HG02798 (cell line): ENCODE data around the gene JAG2.

Source experiments
- ATAC-seq: cut with Tn5 transposase; IDR thresholded peaks from one replicate; pipeline ENCODE4 v1.9.1; 2021; ENCODE audit warnings: mild to moderate bottlenecking; ENCODE audit not compliant: unreplicated experiment, poor library complexity

The JAG2 gene

GRCh38 chr14:105096206-105096875 lies 72.2 kb downstream of the JAG2 start:
- no peak for ATAC-seq

- no peak for ATAC-seq
These were observed 73.3 kb downstream of the JAG2 start for GRCh38 chr14:105095236-105095805.

GRCh38 chr14:105094193-105094907 lies 74.2 kb downstream of the JAG2 start:
- no peak for ATAC-seq

- peak; percentile 55 for ATAC-seq
These were observed 75.0 kb downstream of the JAG2 start for GRCh38 chr14:105093431-105094192.

GRCh38 chr14:105093038-105093430 lies 75.5 kb downstream of the JAG2 start:
- ATAC-seq, result peak; percentile 31

- ATAC-seq, result no peak
These were observed 76.2 kb downstream of the JAG2 start for GRCh38 chr14:105092171-105093037.

- no peak for ATAC-seq
These were observed 76.9 kb downstream of the JAG2 start for GRCh38 chr14:105091517-105092170.

- no peak for ATAC-seq
These were observed 77.5 kb downstream of the JAG2 start for GRCh38 chr14:105091054-105091516.
